GM18867 (cell line): ENCODE results near the gene KDM2B.

ENCODE experiments used
- ATAC-seq: cut with Tn5 transposase; IDR thresholded peaks from one replicate; pipeline ENCODE4 v1.9.1; 2021; ENCODE audit warnings: mild to moderate bottlenecking, moderate library complexity; ENCODE audit not compliant: unreplicated experiment

KDM2B gene

GRCh38 chr12:121466794-121467637, 113.8 kb downstream of the KDM2B start:
- peak; percentile 88 for ATAC-seq

- peak; percentile 23 for ATAC-seq
These were observed 114.7 kb downstream of the KDM2B start for GRCh38 chr12:121465921-121466793.

- no peak for ATAC-seq
These were observed 116.5 kb downstream of the KDM2B start for GRCh38 chr12:121464331-121464730.

- no peak for ATAC-seq
These were observed 119.8 kb downstream of the KDM2B start for GRCh38 chr12:121461048-121461447.

GRCh38 chr12:121456551-121456950, 124.3 kb downstream of the KDM2B start:
- ATAC-seq, result no peak

GRCh38 chr12:121455766-121456420, 124.9 kb downstream of the KDM2B start:
- ATAC-seq, result no peak

GRCh38 chr12:121454921-121455320, 125.9 kb downstream of the KDM2B start:
- no peak for ATAC-seq

- no peak for ATAC-seq
These were observed 127.2 kb downstream of the KDM2B start for GRCh38 chr12:121453629-121454028.

GRCh38 chr12:121452985-121453360, 127.8 kb downstream of the KDM2B start:
- ATAC-seq, result no peak

- no peak for ATAC-seq
These were observed 128.4 kb downstream of the KDM2B start for GRCh38 chr12:121452340-121452984.

- no peak for ATAC-seq
These were observed 128.9 kb downstream of the KDM2B start for GRCh38 chr12:121451961-121452339.

GRCh38 chr12:121448771-121449315, 132.0 kb downstream of the KDM2B start:
- ATAC-seq, result no peak

GRCh38 chr12:121446750-121447149, 134.1 kb downstream of the KDM2B start:
- ATAC-seq, result no peak

GRCh38 chr12:121444842-121445202, 136.0 kb downstream of the KDM2B start:
- no peak for ATAC-seq

- no peak for ATAC-seq
These were observed 136.6 kb downstream of the KDM2B start for GRCh38 chr12:121443911-121444841.

- ATAC-seq, result no peak
These were observed 137.5 kb downstream of the KDM2B start for GRCh38 chr12:121443193-121443870.

- no peak for ATAC-seq
These were observed 138.5 kb downstream of the KDM2B start for GRCh38 chr12:121442028-121442948.

- ATAC-seq, result no peak
These were observed 139.3 kb downstream of the KDM2B start for GRCh38 chr12:121441555-121441954.
